WTC11 (cell line): ENCODE measurements around the gene TAF10. TPM values are rescaled to one million over a fixed set of nuclear protein-coding genes. Genes with fewer than 3 reads are reported as not detected.

Experiments used
- AFF4 ChIP-seq: sonication (generic); formaldehyde crosslinking; IDR thresholded peaks from 2 replicates; pipeline ENCODE4 v1.8.1; 2023; ENCODE audit warnings: mild to moderate bottlenecking, missing genetic modification reagents, borderline replicate concordance
- ARID4B ChIP-seq: sonication (generic); formaldehyde crosslinking; IDR thresholded peaks from 2 replicates; pipeline ENCODE4 v1.8.0; 2023; ENCODE audit warnings: missing genetic modification reagents, mild to moderate bottlenecking, borderline replicate concordance
- ATF6 ChIP-seq: sonication (generic); formaldehyde crosslinking; IDR thresholded peaks from 2 replicates; pipeline ENCODE4 v1.8.1; 2023; ENCODE audit warnings: mild to moderate bottlenecking, missing genetic modification reagents
- FOXK1 ChIP-seq: sonication (generic); formaldehyde crosslinking; IDR thresholded peaks from 2 replicates; pipeline ENCODE4 v1.8.0; 2022; ENCODE audit warnings: mild to moderate bottlenecking, moderate library complexity, missing genetic modification reagents
- FOXP1 ChIP-seq: sonication (generic); formaldehyde crosslinking; IDR thresholded peaks from 2 replicates; pipeline ENCODE4 v1.8.0; 2022; ENCODE audit warnings: missing genetic modification reagents, mild to moderate bottlenecking, moderate library complexity, borderline replicate concordance
- GRHL2 ChIP-seq: fragments of 250-450 bp; sonication (Bioruptor Pico); IDR thresholded peaks from 2 replicates; pipeline ENCODE4 v1.8.0; 2022; ENCODE audit warnings: mild to moderate bottlenecking, moderate library complexity; ENCODE audit not compliant: insufficient replicate concordance, severe bottlenecking
- HMGXB4 ChIP-seq: sonication (generic); formaldehyde crosslinking; IDR thresholded peaks from 2 replicates; pipeline ENCODE4 v1.8.1; 2023; ENCODE audit warnings: mild to moderate bottlenecking, moderate library complexity, missing genetic modification reagents
- MXD4 ChIP-seq: fragments of 250-450 bp; sonication (Bioruptor Pico); IDR thresholded peaks from 2 replicates; pipeline ENCODE4 v1.8.0; 2021; ENCODE audit warnings: mild to moderate bottlenecking, moderate library complexity, borderline replicate concordance
- NFE2L1 ChIP-seq: sonication (generic); formaldehyde crosslinking; IDR thresholded peaks from 2 replicates; pipeline ENCODE4 v1.8.1; 2023; ENCODE audit warnings: missing genetic modification reagents
- NR3C1 ChIP-seq: sonication (generic); formaldehyde crosslinking; conservative IDR thresholded peaks from 2 replicates; pipeline ENCODE4 v1.8.1; 2023; ENCODE audit warnings: low read depth, mild to moderate bottlenecking, missing genetic modification reagents
- RELA ChIP-seq: sonication (generic); formaldehyde crosslinking; IDR thresholded peaks from 2 replicates; pipeline ENCODE4 v1.8.1; 2022; ENCODE audit warnings: missing genetic modification reagents, mild to moderate bottlenecking, borderline replicate concordance
- SP1 ChIP-seq: sonication (generic); formaldehyde crosslinking; conservative IDR thresholded peaks from 2 replicates; pipeline ENCODE4 v1.8.1; 2022; ENCODE audit warnings: missing genetic modification reagents
- TEAD1 ChIP-seq: sonication (generic); formaldehyde crosslinking; IDR thresholded peaks from 2 replicates; pipeline ENCODE4 v1.8.0; 2022; ENCODE audit warnings: mild to moderate bottlenecking, missing genetic modification reagents
- ZBTB21 ChIP-seq: sonication (generic); formaldehyde crosslinking; IDR thresholded peaks from 2 replicates; pipeline ENCODE4 v1.8.1; 2023; ENCODE audit warnings: mild to moderate bottlenecking, missing genetic modification reagents, borderline replicate concordance
- ZNF263 ChIP-seq: sonication (generic); formaldehyde crosslinking; IDR thresholded peaks from 2 replicates; pipeline ENCODE4 v1.8.1; 2022; ENCODE audit warnings: low read depth, mild to moderate bottlenecking, moderate library complexity, missing genetic modification reagents
- total RNA-seq: library from RNA; stranded (reverse); gene quantifications from 3 replicates; pipeline ENCODE4 v1.2.3, GENCODE V29; 2021
- TF ChIP-seq, protein P1 (sequence below): sonication (generic); formaldehyde crosslinking; IDR thresholded peaks from 2 replicates; pipeline ENCODE4 v1.8.0; 2022; ENCODE audit warnings: mild to moderate bottlenecking, missing genetic modification reagents
- TF ChIP-seq, protein P2 (sequence below): sonication (generic); formaldehyde crosslinking; IDR thresholded peaks from 2 replicates; pipeline ENCODE4 v1.8.1; 2022; ENCODE audit warnings: low read depth, missing genetic modification reagents, borderline replicate concordance
- TF ChIP-seq, protein P3 (sequence below): sonication (generic); formaldehyde crosslinking; IDR thresholded peaks from 2 replicates; pipeline ENCODE4 v1.8.1; 2022; ENCODE audit warnings: low read depth, mild to moderate bottlenecking, moderate library complexity, missing genetic modification reagents, borderline replicate concordance

Gene TAF10
- total RNA-seq, 1 experiment from 2014 or later, result 165 TPM

DNA sequence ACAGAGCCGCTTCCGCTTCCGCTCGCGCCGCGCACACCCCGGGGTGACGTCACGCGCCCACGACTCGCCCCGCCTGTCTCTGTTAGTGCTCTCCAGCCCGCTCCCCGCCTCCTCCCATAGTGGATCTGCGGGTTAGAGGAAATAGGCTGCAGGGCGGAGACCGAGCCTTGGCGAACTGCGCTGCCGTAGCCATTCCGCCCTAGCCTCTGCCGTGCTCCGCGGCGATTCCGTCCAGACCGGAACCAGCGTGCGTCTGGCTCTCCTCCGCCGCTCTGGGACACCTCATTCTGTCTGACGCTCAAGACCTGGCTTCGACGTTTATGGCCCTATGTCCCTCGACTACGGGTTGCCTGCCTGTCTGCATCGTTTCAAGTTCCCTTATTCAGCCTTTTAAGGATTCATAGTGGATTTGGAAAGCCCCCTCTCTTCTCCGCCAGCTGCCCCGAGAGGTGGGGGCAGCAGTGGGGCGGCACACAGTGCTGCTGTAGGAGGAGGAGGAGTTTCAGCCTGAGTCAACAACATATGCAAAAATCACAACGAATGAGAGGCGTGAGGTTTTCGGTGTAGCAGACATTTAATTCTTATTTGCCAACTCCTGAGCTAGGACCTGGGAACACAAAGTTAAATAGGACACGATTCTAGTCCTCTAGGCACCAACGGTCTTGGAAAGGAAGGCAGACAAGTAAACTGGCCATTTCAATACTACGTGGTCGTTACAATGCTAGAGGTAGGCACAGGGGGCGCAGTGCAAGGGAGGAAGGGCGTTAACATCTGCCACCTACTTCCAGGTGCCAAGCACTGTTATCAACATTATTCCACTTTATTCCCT, at the start of gene TAF10 (continued):
- TF ChIP-seq ARID4B (CRISPR knock-in tag), result peak; percentile 38; the same call in 1 of the 2 replicates
- peak; percentile 78; the same call in 1 of the 2 replicates for TF ChIP-seq HMGXB4 (CRISPR knock-in tag)
- TF ChIP-seq ZBTB21, result peak; percentile 90
- TF ChIP-seq AFF4, result no peak
- 0 out of 2 replicates have a peak, but pooled peaks have one; percentile 42 for TF ChIP-seq NFE2L1 (CRISPR knock-in tag)
- no peak for TF ChIP-seq GRHL2 (CRISPR knock-in tag)
- TF ChIP-seq, protein P1, sequence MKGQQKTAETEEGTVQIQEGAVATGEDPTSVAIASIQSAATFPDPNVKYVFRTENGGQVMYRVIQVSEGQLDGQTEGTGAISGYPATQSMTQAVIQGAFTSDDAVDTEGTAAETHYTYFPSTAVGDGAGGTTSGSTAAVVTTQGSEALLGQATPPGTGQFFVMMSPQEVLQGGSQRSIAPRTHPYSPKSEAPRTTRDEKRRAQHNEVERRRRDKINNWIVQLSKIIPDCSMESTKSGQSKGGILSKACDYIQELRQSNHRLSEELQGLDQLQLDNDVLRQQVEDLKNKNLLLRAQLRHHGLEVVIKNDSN (CRISPR knock-in tag), result peak; percentile 50; the same call in 1 of the 2 replicates
- TF ChIP-seq FOXK1 (CRISPR knock-in tag), result no peak
- TF ChIP-seq FOXP1, result 0 out of 2 replicates have a peak, but pooled peaks have one; percentile 22
- TF ChIP-seq ATF6 (CRISPR knock-in tag), result no peak
- no peak for TF ChIP-seq NR3C1 (CRISPR knock-in tag)
- TF ChIP-seq, protein P2, sequence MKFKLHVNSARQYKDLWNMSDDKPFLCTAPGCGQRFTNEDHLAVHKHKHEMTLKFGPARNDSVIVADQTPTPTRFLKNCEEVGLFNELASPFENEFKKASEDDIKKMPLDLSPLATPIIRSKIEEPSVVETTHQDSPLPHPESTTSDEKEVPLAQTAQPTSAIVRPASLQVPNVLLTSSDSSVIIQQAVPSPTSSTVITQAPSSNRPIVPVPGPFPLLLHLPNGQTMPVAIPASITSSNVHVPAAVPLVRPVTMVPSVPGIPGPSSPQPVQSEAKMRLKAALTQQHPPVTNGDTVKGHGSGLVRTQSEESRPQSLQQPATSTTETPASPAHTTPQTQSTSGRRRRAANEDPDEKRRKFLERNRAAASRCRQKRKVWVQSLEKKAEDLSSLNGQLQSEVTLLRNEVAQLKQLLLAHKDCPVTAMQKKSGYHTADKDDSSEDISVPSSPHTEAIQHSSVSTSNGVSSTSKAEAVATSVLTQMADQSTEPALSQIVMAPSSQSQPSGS (CRISPR knock-in tag), result no peak
- TF ChIP-seq, protein P3, sequence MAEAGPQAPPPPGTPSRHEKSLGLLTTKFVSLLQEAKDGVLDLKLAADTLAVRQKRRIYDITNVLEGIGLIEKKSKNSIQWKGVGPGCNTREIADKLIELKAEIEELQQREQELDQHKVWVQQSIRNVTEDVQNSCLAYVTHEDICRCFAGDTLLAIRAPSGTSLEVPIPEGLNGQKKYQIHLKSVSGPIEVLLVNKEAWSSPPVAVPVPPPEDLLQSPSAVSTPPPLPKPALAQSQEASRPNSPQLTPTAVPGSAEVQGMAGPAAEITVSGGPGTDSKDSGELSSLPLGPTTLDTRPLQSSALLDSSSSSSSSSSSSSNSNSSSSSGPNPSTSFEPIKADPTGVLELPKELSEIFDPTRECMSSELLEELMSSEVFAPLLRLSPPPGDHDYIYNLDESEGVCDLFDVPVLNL, result 0 out of 2 replicates have a peak, but pooled peaks have one; percentile 8
- no peak for TF ChIP-seq ZNF263 (CRISPR knock-in tag)
- peak; percentile 71; the same call in 1 of the 2 replicates for TF ChIP-seq TEAD1 (CRISPR knock-in tag)
- peak; percentile 88; the same call in 1 of the 2 replicates for TF ChIP-seq RELA (CRISPR knock-in tag)
- TF ChIP-seq SP1 (CRISPR knock-in tag), result peak; percentile 87
- TF ChIP-seq MXD4 (CRISPR knock-in tag), result no peak
